Activated CD4-positive, alpha-beta T cell treated with anti-CD3 and anti-CD28 coated beads, Interleukin-2, amount 10 ng/mL, durations not matched to agents 7 days and 5 days (primary cell): Measurements from ENCODE around the gene TCF4. TPM values are rescaled to one million over a fixed set of nuclear protein-coding genes. Genes with fewer than 3 reads are reported as not detected.

Experiments
- CTCF ChIA-PET: fragments of 350-600 bp; sonication (Branson Sonifier 250); formaldehyde crosslinking; loops from one replicate; lab custom pipeline; 2021; ENCODE audit warnings: antibody characterized with exemption; lab: Charles Lee
- POLR2A ChIA-PET: fragments of 350-600 bp; sonication (Branson Sonifier 250); formaldehyde crosslinking; loops from one replicate; lab custom pipeline; 2021; ENCODE audit warnings: antibody characterized with exemption; lab: Charles Lee
- DNase-seq: peaks from one replicate; pipeline ENCODE4 v3.0.0-alpha.2; 2020
- H3K27ac Mint-ChIP-seq: one replicate; pipeline ENCODE4 v1.8.0; 2021; ENCODE audit warnings: mild to moderate bottlenecking, moderate library complexity, mixed read lengths
- H3K27me3 Mint-ChIP-seq: one replicate; pipeline ENCODE4 v1.8.0; 2021; ENCODE audit warnings: mixed read lengths
- H3K36me3 Mint-ChIP-seq: one replicate; pipeline ENCODE4 v1.8.0; 2021; ENCODE audit warnings: low read depth, mixed read lengths
- H3K4me1 Mint-ChIP-seq: one replicate; pipeline ENCODE4 v1.8.0; 2021; ENCODE audit warnings: mixed read lengths
- H3K4me3 Mint-ChIP-seq: one replicate; pipeline ENCODE4 v1.8.0; 2021; ENCODE audit warnings: mild to moderate bottlenecking, moderate library complexity, mixed read lengths
- H3K9me3 Mint-ChIP-seq: one replicate; pipeline ENCODE4 v1.8.0; 2021; ENCODE audit warnings: mixed read lengths
- total RNA-seq, 2 experiments: library from RNA; stranded (reverse); gene quantifications; one replicate each; pipeline ENCODE4 v1.2.3, GENCODE V29; 2021

TCF4 gene
- total RNA-seq, 2 experiments from 2014 or later = 1.7 to 2.4 TPM

DNA sequence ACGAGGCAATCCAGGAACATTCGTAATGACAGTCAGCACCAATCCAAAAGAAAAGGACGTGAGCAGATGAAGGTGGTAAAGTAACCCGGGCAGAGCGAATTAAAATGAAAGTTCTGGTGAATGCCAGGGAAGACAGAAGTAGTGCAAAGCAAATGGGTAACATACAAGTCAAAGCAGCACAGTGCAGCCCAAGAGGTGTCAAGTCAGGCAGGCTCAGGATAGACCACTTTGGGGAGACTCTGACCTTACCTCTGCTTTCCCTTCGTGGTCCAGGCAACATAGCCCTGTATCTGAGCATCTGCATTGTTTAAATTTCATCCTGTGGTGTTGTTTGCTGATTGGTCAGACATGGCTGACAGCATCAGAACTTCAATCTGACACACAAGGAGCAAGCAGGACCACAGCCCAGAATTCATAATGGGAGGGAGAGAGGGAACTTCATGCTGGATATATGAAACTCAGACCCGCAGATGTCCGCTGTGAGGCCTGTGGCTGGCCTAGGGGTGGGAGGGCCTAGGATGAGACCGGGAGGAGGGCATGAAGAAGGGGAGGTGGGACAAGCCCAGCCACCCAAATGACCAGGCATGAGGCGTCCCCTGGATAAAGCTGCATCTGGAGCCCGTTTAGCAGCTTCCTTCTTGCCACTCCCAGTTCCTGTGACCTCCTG lies 285.7 kb downstream of the TCF4 start:
- Mint-ChIP-seq H3K27me3 (peaks cover 3% of the 10 kb centered on the region), H3K27ac (no peak overlapping the region), H3K9me3 (no peaks in the 10 kb centered on the region), H3K4me1 (no peaks in the 10 kb centered on the region), H3K36me3 (no peaks in the 10 kb centered on the region), H3K4me3 (no peak overlapping the region)
- ChIA-PET CTCF (no interaction called here), POLR2A (no interaction called here)
- no peak for DNase-seq

- no peak overlapping the region for H3K27ac Mint-ChIP-seq
- CTCF ChIA-PET = no interaction called here
These were observed 286.2 kb downstream of the TCF4 start for GRCh38 chr18:55301824-55302166.

GRCh38 chr18:55300936-55301531 lies 287.0 kb downstream of the TCF4 start:
- H3K4me3 Mint-ChIP-seq = no peak overlapping the region
- ChIA-PET CTCF (interaction anchor here (1.0 kb wide), 1 partner anchor 18 kb away, joined by 5 read pairs; no protein-coding TSS in a partner anchor), POLR2A (no interaction called here)
- no peaks in the 10 kb centered on the region for H3K4me1 Mint-ChIP-seq
- H3K36me3 Mint-ChIP-seq = no peaks in the 10 kb centered on the region
- no peak for DNase-seq
- H3K9me3 Mint-ChIP-seq = no peaks in the 10 kb centered on the region
- H3K27ac Mint-ChIP-seq = no peak overlapping the region
- peaks cover 3% of the 10 kb centered on the region for H3K27me3 Mint-ChIP-seq

More at GRCh38 chr18:55301824-55302166, 286.2 kb downstream of the TCF4 start:
- Mint-ChIP-seq H3K4me1 (no peaks in the 10 kb centered on the region), H3K4me3 (no peak overlapping the region), H3K36me3 (no peaks in the 10 kb centered on the region), H3K9me3 (no peaks in the 10 kb centered on the region), H3K27me3 (peaks cover 3% of the 10 kb centered on the region)
- POLR2A ChIA-PET = no interaction called here
- no peak for DNase-seq

DNA sequence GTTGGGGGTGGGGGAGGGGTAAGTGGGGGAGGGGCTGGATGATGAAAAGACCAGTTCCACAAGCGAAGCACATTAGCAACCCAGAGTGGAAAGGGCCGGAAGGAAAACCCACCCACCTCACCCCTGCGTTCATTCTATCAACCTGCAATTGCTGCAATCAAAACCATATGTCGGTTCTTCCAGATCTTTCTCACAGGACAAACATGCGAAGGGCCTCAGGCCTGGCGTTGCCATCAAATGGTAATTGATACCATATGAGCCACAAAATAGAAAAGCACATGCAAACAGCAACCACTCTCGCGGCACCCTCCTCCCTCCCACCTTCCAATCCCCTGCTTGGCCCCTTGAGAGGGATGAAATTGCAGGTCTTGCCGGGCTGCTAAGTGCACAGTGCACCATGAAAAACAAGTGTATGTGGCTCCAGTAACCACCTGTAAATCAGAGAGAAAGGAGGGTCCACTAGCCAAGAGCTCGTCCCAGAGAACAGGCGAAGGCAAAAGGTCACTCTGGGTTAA lies 287.5 kb downstream of the TCF4 start:
- no peaks in the 10 kb centered on the region for H3K9me3 Mint-ChIP-seq
- H3K4me1 Mint-ChIP-seq = no peaks in the 10 kb centered on the region
- H3K27me3 Mint-ChIP-seq = peaks cover 3% of the 10 kb centered on the region
- H3K36me3 Mint-ChIP-seq = no peaks in the 10 kb centered on the region
- DNase-seq = no peak
- CTCF ChIA-PET = interaction anchor here (1.0 kb wide), 1 partner anchor 18 kb away, joined by 5 read pairs; no protein-coding TSS in a partner anchor
- POLR2A ChIA-PET = no interaction called here
- no peak overlapping the region for H3K4me3 Mint-ChIP-seq
- H3K27ac Mint-ChIP-seq = no peak overlapping the region

DNA sequence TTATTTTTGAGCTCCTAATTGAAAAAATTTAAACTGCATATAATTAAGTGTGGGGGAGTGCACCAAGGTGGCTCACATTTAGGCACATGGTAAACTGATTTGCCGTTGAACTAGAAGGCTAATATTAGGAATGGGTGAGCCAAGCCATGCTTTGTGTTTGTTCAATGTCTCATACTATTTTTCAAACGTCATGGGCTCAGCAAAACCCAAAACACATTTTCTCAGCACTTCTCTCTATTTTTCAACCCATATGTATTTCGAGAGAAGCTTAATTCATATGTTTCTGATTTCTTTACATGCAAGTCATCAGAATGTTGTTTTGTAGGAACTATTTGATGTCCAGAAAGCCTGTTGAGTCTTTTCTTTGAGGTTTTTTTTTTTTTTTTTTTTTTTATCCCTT lies 291.2 kb downstream of the TCF4 start:
- DNase-seq = no peak
- no peaks in the 10 kb centered on the region for H3K9me3 Mint-ChIP-seq
- H3K4me3 Mint-ChIP-seq = no peak overlapping the region
- POLR2A ChIA-PET = no interaction called here
- H3K27me3 Mint-ChIP-seq = no peaks in the 10 kb centered on the region
- no peak overlapping the region for H3K27ac Mint-ChIP-seq
- CTCF ChIA-PET = no interaction called here
- no peaks in the 10 kb centered on the region for H3K4me1 Mint-ChIP-seq
- H3K36me3 Mint-ChIP-seq = no peaks in the 10 kb centered on the region

GRCh38 chr18:55296115-55296514 lies 291.9 kb downstream of the TCF4 start:
- H3K27me3 Mint-ChIP-seq = no peaks in the 10 kb centered on the region
- DNase-seq = no peak
- H3K27ac Mint-ChIP-seq = no peak overlapping the region
- H3K36me3 Mint-ChIP-seq = no peaks in the 10 kb centered on the region
- H3K9me3 Mint-ChIP-seq = no peaks in the 10 kb centered on the region
- ChIA-PET POLR2A (no interaction called here), CTCF (no interaction called here)
- no peak overlapping the region for H3K4me3 Mint-ChIP-seq
- H3K4me1 Mint-ChIP-seq = no peaks in the 10 kb centered on the region

DNA sequence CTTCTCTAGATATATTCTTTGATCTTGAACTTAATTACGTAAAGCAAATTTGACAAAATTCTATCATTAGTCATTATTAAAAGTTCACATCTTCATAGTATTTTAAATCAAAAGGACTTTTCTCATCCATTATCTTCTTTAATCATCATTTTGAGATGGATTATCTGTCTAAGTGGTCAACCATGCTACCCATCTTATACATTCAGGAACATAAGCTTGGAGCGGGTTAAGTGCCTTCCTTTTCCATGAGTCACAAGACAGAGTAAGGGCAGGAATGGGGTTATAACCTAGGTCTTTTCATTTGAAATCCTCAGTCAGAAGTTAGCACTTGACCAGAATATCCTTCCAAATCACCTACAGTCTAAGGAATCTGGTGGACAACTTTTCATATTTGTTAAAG lies 297.1 kb downstream of the TCF4 start:
- DNase-seq = no peak
- Mint-ChIP-seq H3K4me3 (no peak overlapping the region), H3K4me1 (no peaks in the 10 kb centered on the region), H3K36me3 (no peaks in the 10 kb centered on the region), H3K27ac (no peak overlapping the region), H3K9me3 (no peaks in the 10 kb centered on the region), H3K27me3 (no peaks in the 10 kb centered on the region)
- ChIA-PET CTCF (no interaction called here), POLR2A (no interaction called here)

DNA sequence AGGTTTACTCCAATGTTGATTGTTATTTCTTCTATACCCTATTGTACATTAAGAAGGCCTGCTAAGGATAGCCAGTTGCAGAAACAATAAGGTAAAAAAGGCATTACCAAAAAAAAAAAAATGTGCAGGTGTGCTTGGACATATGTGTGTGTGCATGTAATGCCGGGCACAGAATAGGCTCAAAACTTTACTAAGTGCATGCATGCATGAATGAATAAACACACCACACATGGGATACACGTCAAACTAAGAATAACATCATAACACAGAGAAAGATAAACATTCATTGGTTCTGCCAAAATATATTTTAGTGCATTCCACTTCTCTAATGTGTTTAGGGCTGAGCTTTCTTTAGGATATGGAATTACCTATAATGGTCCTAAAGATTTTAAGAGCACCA lies 298.2 kb downstream of the TCF4 start:
- no peaks in the 10 kb centered on the region for H3K36me3 Mint-ChIP-seq
- CTCF ChIA-PET = no interaction called here
- no peaks in the 10 kb centered on the region for H3K4me1 Mint-ChIP-seq
- POLR2A ChIA-PET = no interaction called here
- no peak overlapping the region for H3K27ac Mint-ChIP-seq
- H3K27me3 Mint-ChIP-seq = no peaks in the 10 kb centered on the region
- H3K9me3 Mint-ChIP-seq = no peaks in the 10 kb centered on the region
- H3K4me3 Mint-ChIP-seq = no peak overlapping the region
- no peak for DNase-seq

DNA sequence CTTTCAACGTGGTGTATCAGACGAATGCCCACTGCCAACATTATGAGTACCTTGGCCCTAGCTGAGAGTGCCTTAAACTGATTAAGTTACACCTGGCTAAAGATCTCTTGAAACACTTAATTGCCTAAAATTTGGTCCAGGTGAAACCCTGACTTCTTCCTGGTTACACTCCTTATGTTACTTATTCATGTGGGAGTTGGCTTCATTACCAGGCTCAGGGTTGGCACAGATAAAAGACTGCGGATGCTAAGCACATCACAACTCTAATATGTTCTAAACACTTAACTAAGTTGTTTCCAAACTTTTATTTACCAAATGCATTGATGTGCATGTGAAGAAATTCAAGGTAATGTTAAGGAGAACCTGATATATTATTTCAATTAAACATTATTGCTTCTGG lies 298.9 kb downstream of the TCF4 start:
- Mint-ChIP-seq H3K27ac (no peak overlapping the region), H3K27me3 (no peaks in the 10 kb centered on the region), H3K9me3 (no peaks in the 10 kb centered on the region), H3K4me3 (no peak overlapping the region), H3K4me1 (no peaks in the 10 kb centered on the region), H3K36me3 (no peaks in the 10 kb centered on the region)
- ChIA-PET POLR2A (no interaction called here), CTCF (no interaction called here)
- no peak for DNase-seq

- ChIA-PET POLR2A (no interaction called here), CTCF (no interaction called here)
- DNase-seq = no peak
- H3K27ac Mint-ChIP-seq = no peak overlapping the region
- no peaks in the 10 kb centered on the region for H3K9me3 Mint-ChIP-seq
- H3K4me3 Mint-ChIP-seq = no peak overlapping the region
- H3K4me1 Mint-ChIP-seq = no peaks in the 10 kb centered on the region
- H3K27me3 Mint-ChIP-seq = no peaks in the 10 kb centered on the region
- H3K36me3 Mint-ChIP-seq = no peaks in the 10 kb centered on the region
These were observed 299.8 kb downstream of the TCF4 start for GRCh38 chr18:55287935-55288868.

GRCh38 chr18:55287149-55287806 lies 300.7 kb downstream of the TCF4 start:
- H3K9me3 Mint-ChIP-seq = no peaks in the 10 kb centered on the region
- no peak for DNase-seq
- CTCF ChIA-PET = interaction anchor here (0.5 to 1.2 kb wide), 2 partner anchors 9 to 902 kb away, joined by 3 read pairs; no protein-coding TSS in a partner anchor
- no peaks in the 10 kb centered on the region for H3K36me3 Mint-ChIP-seq
- H3K4me3 Mint-ChIP-seq = no peak overlapping the region
- POLR2A ChIA-PET = no interaction called here
- no peaks in the 10 kb centered on the region for H3K4me1 Mint-ChIP-seq
- H3K27me3 Mint-ChIP-seq = no peaks in the 10 kb centered on the region
- no peak overlapping the region for H3K27ac Mint-ChIP-seq

GRCh38 chr18:55286257-55286825 lies 301.7 kb downstream of the TCF4 start:
- H3K9me3 Mint-ChIP-seq = no peaks in the 10 kb centered on the region
- ChIA-PET CTCF (interaction anchor here (0.5 to 1.2 kb wide), 3 partner anchors 8 to 903 kb away, joined by 3 to 4 read pairs (median 3); no protein-coding TSS in a partner anchor), POLR2A (no interaction called here)
- H3K4me1 Mint-ChIP-seq = no peaks in the 10 kb centered on the region
- H3K27ac Mint-ChIP-seq = no peak overlapping the region
- H3K36me3 Mint-ChIP-seq = no peaks in the 10 kb centered on the region
- no peaks in the 10 kb centered on the region for H3K27me3 Mint-ChIP-seq
- no peak for DNase-seq
- no peak overlapping the region for H3K4me3 Mint-ChIP-seq
